Neural cell (in vitro differentiated cells): Measurements from ENCODE around the gene CXCR3. TPM values are rescaled to one million over a fixed set of nuclear protein-coding genes. Genes with fewer than 3 reads are reported as not detected.
"Not testable (repeated sequence)": the region's sequence is repeated elsewhere in the genome, so short reads cannot be mapped to it uniquely, and the experiment has no call there.

Experiments used
- H2AFZ ChIP-seq: fragments of 200-600, 300-800 bp; sonication (generic), shearing (Covaris generic); 2 replicates; pipeline ENCODE4 v1.6.0; 2014; ENCODE audit warnings: low read depth, mild to moderate bottlenecking, antibody characterized with exemption, low read length, moderate library complexity
- H3F3A ChIP-seq: fragments of 200-600 bp; shearing (Covaris generic); 2 replicates; pipeline ENCODE4 v1.6.1; 2016; ENCODE audit warnings: mild to moderate bottlenecking, moderate library complexity, mixed read lengths, antibody characterized with exemption, low read length; ENCODE audit not compliant: insufficient read depth, poor library complexity, severe bottlenecking
- H3K27ac ChIP-seq: fragments of 200-600, 300-800 bp; sonication (generic), shearing (Covaris generic); 2 replicates; pipeline ENCODE4 v1.5.1; 2014; ENCODE audit warnings: mild to moderate bottlenecking, low read length, moderate library complexity
- H3K27me3 ChIP-seq: fragments of 300-800, 200-600 bp; sonication (generic), shearing (Covaris generic); 2 replicates; pipeline ENCODE4 v1.6.0; 2014; ENCODE audit warnings: mild to moderate bottlenecking, low read depth, low read length, moderate library complexity; ENCODE audit not compliant: insufficient read depth
- H3K36me3 ChIP-seq: fragments of 300-800, 200-600 bp; sonication (generic), shearing (Covaris generic); 2 replicates; pipeline ENCODE4 v1.5.1; 2014; ENCODE audit warnings: mild to moderate bottlenecking, antibody characterized with exemption, low read length, moderate library complexity; ENCODE audit not compliant: insufficient read depth
- H3K4me2 ChIP-seq: fragments of 300-800, 200-600 bp; sonication (generic), shearing (Covaris generic); 2 replicates; pipeline ENCODE4 v1.6.0; 2014; ENCODE audit warnings: mild to moderate bottlenecking, low read length
- H3K4me3 ChIP-seq: fragments of 300-800, 200-600 bp; sonication (generic), shearing (Covaris generic); 2 replicates; pipeline ENCODE4 v1.5.1; 2014; ENCODE audit warnings: mild to moderate bottlenecking, low read length, moderate library complexity
- H3K79me2 ChIP-seq: fragments of 200-600 bp; shearing (Covaris generic); replicated peaks from 2 replicates; pipeline ENCODE4 v1.6.0; 2014; ENCODE audit warnings: mild to moderate bottlenecking, low read length, moderate library complexity; ENCODE audit not compliant: insufficient read depth
- H3K9ac ChIP-seq: fragments of 300-800, 200-600 bp; sonication (generic), shearing (Covaris generic); 2 replicates; pipeline ENCODE4 v1.6.1; 2016; ENCODE audit warnings: mild to moderate bottlenecking, low read length, mixed read lengths
- H3K9me2 ChIP-seq: fragments of 200-600 bp; shearing (Covaris generic); 2 replicates; pipeline ENCODE4 v1.6.1; 2016; ENCODE audit warnings: mild to moderate bottlenecking, low read length, mixed read lengths; ENCODE audit not compliant: insufficient read depth
- H3K9me3 ChIP-seq: fragments of 200-600, 300-800 bp; sonication (generic), shearing (Covaris generic); 2 replicates; pipeline ENCODE4 v1.6.1; 2016; ENCODE audit warnings: mild to moderate bottlenecking, mixed run types, low read length, moderate library complexity, mixed read lengths
- H4K20me1 ChIP-seq: fragments of 200-600 bp; shearing (Covaris generic); 2 replicates; pipeline ENCODE4 v1.6.1; 2016; ENCODE audit warnings: mild to moderate bottlenecking, mixed run types; ENCODE audit not compliant: insufficient read depth
- POLR2AphosphoS5 ChIP-seq: IDR thresholded peaks from 2 replicates; pipeline ENCODE4 v1.6.1; 2012
- REST ChIP-seq: IDR thresholded peaks from 2 replicates; pipeline ENCODE4 v1.6.1; 2012; ENCODE audit warnings: borderline replicate concordance
- polyA plus RNA-seq: library from polyadenylated mRNA; depleted of rRNA; stranded (reverse); fragments of >200 nt; gene quantifications from 2 replicates; pipeline ENCODE4 v1.2.3, GENCODE V29; 2014

The CXCR3 gene
- polyA plus RNA-seq, 1 donor from 2014 or later: not detected

DNA sequence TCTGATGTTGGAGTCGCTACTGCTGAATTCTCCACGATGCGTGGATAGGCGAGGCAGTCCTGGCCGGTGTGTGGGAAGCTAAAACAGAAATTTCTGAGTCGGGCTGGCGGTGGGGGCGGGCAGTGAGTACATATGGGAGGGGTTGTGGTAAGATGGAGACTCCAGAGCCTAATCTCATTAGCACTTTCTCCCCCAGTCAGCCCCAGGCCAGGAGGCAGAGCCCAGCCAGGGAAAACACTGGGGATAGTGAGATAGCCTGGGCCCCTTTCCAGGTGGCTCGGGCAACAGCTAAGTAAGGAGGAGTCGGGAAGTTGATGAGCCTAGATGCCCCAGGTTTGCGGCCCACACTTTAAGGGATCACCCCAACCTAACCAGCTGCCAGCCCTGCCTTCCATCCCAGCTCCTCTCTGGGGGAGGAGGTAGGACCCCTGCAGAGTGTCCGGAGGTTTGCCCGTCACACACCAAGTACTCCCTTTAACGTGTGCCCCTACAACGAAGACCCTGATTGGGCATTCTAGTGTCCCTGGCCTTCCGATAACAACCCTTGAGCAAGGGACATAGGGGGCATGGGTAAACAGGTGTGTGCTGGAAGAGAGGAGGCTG, 46.7 kb upstream of the CXCR3 start:
- Histone ChIP-seq H2AFZ (no peak overlapping the region), H3K9me3 (no peaks in the 10 kb centered on the region), H3K36me3 (no peaks in the 10 kb centered on the region), H3K79me2 (no peaks in the 10 kb centered on the region), H3K9ac (no peak overlapping the region), H3K9me2 (no peaks in the 10 kb centered on the region), H3K27ac (no peak overlapping the region), H3K4me2 (no peak overlapping the region), H4K20me1 (no peaks in the 10 kb centered on the region), H3K27me3 (no peaks in the 10 kb centered on the region), H3F3A (no peaks in the 10 kb centered on the region), H3K4me3 (no peak overlapping the region)
- TF ChIP-seq POLR2AphosphoS5 (no peak), REST (no peak)

DNA sequence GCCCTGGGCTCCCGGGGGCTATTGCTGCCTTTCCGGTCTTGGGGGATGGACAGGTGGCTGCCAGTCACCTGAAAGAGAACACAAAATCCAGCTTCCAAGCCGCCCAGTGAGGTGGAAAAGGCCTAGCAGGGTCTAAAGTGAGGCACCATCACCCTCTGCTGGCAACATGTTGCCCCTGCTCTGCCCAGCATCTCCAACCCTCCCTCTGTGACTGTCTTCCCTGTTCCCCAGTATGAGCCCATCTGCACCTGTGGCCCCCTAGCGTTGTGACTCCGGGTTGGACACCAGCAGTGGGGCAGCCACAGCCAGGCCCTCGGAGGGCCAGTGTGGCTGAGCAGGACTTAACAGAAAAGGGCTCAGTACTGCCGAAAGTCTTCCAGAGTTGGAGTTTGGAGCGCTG, 45.9 kb upstream of the CXCR3 start:
- not testable (repeated sequence) for H3K36me3 ChIP-seq, H3K4me3 ChIP-seq, H3K4me2 ChIP-seq, H3K27me3 ChIP-seq, H3K9ac ChIP-seq, H2AFZ ChIP-seq, H4K20me1 ChIP-seq, H3K27ac ChIP-seq, H3K9me2 ChIP-seq, H3F3A ChIP-seq, H3K79me2 ChIP-seq, H3K9me3 ChIP-seq

DNA sequence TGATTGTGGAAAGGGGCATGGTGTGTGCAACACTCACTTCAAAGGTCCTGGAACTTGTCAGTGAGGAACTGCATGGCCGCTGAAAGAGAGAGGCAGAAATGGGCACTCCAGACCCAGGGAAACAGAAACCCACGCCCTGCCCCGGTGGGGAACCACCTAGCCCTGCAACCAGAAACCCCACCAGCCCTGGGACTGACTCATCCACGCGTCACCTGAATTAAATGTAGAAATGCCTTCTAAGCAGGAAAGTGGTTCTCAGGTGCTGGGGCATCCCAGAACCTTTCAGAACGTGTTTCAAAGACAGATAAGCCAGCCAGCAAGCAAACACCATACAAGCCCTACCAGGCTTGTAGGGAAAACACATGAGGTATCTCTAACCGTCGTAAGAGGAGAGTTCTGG, 44.9 kb upstream of the CXCR3 start:
- H2AFZ ChIP-seq, H3K36me3 ChIP-seq, H3K27ac ChIP-seq, H4K20me1 ChIP-seq, H3K9me3 ChIP-seq, H3K9me2 ChIP-seq, H3K79me2 ChIP-seq, H3K4me3 ChIP-seq, H3K9ac ChIP-seq, H3F3A ChIP-seq, H3K4me2 ChIP-seq, H3K27me3 ChIP-seq: not testable (repeated sequence)

GRCh38 chrX:71662654-71663053, 44.3 kb upstream of the CXCR3 start:
- H2AFZ ChIP-seq, H3K79me2 ChIP-seq, H4K20me1 ChIP-seq, H3K4me3 ChIP-seq, H3K36me3 ChIP-seq, H3K27me3 ChIP-seq, H3K4me2 ChIP-seq, H3K9me3 ChIP-seq, H3K9me2 ChIP-seq, H3K9ac ChIP-seq, H3K27ac ChIP-seq, H3F3A ChIP-seq: not testable (repeated sequence)
